ENCODE results near the gene ANHX. TPM values are rescaled to one million over a fixed set of nuclear protein-coding genes. Genes with fewer than 3 reads are reported as not detected.
A peak's percentile ranks its signal among the peaks of the same experiment; 100 is the strongest.
"Not testable (repeated sequence)": the region's sequence is repeated elsewhere in the genome, so short reads cannot be mapped to it uniquely, and the experiment has no call there.

Gene ANHX
- not detected in 2 replicates for total RNA-seq (2014; rRNA removed; shearing (Covaris generic))
- not detected in 2 replicates for polyA plus RNA-seq (2015; cell fraction: cytosol; rRNA removed)
- polyA plus RNA-seq (2015; cell fraction: nucleus; rRNA removed), result not detected in 2 replicates

DNA sequence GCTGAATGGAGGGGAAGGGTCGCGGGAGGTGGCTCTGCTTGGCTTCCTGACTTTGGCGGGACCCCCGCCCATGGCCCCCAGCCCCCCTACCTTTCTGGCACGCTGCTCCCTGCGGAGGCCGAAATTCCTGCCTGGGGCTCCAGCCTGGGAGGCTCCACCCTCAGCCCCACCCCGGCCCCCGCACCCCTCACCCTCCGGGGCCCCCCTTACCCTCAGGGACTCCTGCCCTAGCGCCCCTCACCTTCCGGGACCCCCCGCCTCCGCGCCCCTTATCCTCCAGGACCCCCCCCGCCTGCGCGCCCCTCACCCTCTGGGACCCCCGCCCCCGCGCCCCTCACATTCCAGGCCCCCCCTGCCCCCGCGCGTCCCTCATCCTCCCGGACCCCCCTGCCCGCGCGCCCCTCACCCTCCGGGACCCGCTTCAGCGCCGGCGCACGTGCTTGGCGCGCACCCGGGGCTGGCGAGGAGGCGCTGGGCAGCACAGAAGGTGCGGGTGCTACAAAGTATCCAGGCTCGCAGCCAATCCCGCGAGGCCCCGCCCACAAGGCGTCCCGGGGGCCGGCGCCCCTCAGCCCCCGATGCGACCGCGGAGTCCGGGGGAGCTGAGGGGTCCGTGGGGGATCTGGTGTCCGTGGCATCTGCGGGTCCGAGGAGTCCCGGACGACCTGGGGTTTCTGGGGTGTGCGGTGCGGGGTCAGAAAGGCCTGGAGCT is at the start of gene ANHX:
TSS of gene ANHX (minus strand) at position 477 of the 712 bp plus-strand sequence. CDS start 1,521 bp downstream, outside the sequence.
- DNase-seq (ENCODE audit: low read depth), result no peak

DNA sequence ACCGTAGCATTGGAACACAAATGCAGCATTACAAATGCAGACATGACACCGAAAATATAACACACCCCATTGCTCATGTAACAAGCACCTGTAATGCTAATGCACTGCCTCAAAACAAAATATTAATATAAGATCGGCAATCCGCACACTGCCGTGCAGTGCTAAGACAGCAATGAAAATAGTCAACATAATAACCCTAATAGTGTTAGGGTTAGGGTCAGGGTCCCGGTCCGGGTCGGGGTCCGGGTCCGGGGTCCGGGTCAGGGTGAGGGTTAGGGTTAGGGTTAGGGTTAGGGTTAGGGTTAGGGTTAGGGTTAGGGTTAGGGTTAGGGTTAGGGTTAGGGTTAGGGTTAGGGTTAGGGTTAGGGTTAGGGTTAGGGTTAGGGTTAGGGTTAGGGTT is 29.0 kb upstream of the ANHX start:
- DNase-seq (ENCODE audit: low read depth), result not testable (repeated sequence)

DNA sequence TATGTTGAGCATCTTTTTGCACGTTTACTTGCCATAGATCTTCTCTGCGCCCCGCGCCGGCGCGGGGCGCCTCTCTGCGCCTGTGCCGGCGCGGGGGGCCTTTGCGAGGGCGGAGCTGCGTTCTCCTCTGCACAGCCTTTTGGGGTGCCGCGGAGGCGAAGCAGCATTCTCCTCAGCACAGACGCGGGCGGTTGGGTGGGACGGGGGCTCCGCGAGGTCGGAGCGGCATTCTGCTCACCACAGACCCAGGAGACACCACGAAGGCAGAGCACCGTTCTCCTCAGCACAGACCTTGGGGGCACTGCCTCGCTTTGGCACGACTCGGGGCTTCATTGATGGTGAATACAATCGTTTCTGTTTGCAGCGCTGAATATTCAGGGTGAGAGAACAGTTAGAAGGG is 28.5 kb upstream of the ANHX start:
- no peak for DNase-seq (ENCODE audit: low read depth)

DNA sequence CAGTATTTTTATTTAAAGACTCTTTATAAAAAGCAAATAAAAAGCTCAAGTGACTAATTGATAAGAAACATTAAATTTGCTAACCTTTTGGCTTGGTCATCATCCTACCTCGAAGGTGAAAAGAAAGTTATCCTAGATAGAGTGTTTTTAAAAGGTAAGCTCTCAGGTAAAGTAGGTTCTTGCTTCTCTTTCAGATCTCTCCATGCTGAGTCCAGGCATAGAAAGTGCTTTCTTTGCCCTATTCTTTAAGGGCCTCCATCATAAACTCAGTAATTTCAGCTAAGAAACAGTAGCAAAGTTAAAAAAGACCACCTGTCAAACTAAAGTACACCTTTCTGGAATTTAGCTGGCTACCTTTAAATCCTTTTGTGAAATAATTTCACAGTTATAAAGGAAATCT is 20.6 kb upstream of the ANHX start:
- DNase-seq (ENCODE audit: low read depth), result no peak

DNA sequence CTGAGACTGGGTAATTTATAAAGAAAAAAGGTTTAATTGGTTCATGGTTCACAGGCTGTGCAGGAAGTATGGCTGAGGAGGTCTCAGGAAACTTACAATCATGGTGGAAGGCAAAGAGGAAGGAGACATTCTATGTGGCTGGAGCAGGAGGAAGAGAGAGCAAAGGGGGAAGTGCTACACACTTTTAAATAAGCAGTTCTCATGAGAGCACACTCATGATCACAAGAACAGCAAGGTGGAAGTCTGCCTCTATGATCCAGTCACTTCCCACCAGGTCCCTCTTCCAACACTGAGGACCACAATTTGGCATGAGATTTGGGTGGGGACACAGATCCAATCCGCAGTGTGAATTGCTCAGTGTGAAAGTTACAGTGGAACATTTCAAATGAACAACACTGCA is 20.2 kb upstream of the ANHX start:
- DNase-seq (ENCODE audit: low read depth), result not testable (repeated sequence)

DNA sequence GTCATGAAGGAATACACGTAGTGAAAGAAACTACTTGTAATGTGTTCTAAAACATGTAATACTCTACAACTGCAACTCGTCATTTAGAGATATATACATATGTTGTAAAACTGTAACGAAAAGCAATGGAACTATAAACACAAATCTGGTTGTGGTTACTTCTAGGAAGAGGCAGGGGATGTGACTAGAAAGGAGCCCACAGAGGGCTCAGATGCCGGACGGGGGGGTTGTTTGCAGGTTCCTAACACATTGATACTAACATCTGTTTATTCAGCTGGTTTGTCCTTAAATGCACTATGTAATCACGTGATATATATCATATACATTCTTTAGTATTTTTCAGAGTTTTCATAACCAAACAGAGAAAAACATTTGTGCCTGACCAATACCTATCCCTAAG is 16.1 kb upstream of the ANHX start:
- DNase-seq (ENCODE audit: low read depth), result no peak

DNA sequence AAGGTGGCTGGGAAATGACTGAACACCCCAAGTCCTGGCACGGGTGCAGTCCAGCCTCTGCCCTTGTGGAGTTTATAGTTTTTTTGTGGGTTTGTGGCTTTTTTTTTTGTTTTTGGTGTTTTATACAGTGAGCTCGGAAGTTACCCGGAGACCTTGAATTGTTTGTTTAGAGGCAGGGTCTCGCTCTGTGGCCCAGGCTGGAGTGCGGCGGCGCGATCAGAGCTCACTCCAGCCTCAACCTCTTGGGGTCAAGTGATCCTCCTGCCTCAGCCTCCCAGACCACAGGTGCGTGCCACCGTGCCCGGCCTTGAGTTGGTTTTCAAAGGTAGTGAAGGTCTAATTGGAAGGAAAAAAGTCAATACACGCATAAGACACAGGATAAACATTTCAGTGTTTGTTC is 879 bp upstream of the ANHX start:
- no peak for DNase-seq (ENCODE audit: low read depth)

DNA sequence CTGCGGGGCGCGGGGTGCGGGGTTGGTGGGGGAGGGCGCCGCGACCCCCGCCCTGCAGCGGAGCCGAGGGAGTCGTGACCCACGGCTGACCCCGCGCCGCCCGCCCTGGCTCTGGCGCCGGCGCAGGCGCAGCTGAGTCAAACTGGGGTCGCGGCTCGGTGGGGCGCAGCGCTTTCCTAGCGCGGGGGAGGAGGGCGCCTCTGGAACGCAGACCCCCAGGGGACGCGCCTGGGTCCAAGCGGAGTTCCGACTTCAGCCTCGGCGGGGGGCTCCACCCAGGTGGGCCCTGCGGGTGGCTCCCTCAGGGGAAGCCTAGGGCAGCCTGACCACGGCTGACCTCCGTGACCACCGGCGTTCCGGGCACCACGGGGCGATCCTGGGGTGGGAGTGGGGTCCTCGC is 467 bp upstream of the ANHX start:
- DNase-seq (ENCODE audit: low read depth), result no peak

DNA sequence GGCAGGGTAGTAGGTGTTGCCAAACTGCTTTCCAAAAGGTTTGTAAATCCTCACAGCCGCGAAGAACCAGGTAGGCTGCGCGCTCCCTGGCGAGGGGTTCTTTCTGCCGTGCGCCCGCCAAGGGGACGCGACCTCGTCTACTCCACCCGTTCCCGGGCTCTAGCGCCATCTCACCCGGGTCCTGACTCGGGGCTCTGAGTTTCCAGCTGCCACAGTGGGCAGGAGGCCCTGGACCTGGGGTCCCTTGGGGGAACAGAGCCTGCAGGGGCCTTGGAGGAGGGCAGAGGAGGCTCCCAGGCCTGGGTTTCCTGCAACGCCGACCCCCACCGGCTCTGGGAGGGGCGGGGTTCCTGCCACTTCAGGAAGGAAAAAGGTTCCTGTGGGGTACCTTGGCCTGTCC is 706 bp downstream of the ANHX start:
- DNase-seq (ENCODE audit: low read depth), result no peak

DNA sequence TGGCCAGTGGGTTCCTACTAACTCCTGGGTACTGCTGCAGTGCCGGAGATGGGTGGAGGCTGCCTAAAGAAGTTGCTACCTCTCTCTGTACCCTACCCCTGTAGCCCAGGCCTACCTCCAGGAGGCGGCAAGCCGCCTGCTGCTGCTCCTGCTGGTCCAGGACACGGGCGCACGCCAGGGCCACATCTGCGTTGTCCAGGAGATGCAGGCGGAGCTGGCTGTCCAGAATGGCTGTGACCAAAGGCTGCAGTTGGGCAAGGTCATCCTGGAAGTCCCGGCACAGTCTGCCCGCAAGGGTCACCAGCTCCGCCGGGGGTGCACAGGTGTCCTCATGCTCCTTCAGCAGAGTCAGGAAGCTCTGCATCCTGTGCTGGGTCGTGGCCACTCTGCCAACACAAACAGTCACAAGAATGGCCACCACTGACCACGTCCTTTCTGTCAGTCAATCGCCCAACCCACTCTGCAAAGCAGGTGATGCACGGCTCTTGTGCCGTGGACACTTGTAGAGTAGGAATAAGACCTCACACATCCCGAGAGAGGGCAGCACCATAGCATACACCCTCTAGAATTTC is 1.6 kb downstream of the ANHX start:
- DNase-seq (ENCODE audit: low read depth), result no peak

DNA sequence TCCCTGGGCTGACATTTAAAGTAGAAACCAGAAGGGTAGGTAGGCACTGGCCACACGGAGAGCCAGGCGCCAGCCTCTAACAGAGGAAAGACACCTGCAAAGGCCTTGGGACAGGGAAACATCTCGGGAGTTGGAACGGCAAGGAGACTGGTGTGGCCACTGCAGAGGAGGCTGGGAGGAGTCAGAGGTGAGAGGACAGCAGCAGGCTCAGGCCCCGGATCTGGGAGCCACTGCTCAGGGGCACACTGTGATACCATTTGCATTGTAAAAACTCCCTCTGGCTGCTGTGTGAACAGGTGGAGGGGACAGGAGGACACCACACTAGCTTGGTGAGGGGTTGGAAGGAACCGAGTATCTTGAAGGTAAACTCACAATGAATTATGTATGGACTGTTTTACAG is 2.7 kb downstream of the ANHX start:
- no peak for DNase-seq (ENCODE audit: low read depth)

DNA sequence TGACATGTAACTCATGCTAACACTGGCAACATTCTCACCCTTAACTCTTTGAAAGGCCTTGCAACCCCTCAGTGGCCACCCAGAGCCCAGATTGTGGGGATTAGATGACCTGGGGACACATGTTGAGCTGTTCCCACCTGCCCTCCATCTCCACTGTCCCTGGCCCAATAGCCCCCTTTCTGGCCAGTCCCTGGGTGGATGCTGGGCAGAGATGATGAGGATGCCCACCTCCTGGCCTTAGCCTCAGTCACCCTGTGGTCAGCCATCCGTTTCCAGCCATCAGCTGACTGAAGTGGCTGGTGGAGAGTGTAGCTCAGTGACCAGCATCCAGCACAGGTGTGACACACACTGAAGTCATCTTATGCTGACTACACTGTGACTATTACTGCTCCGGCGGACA is 4.7 kb downstream of the ANHX start:
- DNase-seq (ENCODE audit: low read depth), result peak; percentile 4

DNA sequence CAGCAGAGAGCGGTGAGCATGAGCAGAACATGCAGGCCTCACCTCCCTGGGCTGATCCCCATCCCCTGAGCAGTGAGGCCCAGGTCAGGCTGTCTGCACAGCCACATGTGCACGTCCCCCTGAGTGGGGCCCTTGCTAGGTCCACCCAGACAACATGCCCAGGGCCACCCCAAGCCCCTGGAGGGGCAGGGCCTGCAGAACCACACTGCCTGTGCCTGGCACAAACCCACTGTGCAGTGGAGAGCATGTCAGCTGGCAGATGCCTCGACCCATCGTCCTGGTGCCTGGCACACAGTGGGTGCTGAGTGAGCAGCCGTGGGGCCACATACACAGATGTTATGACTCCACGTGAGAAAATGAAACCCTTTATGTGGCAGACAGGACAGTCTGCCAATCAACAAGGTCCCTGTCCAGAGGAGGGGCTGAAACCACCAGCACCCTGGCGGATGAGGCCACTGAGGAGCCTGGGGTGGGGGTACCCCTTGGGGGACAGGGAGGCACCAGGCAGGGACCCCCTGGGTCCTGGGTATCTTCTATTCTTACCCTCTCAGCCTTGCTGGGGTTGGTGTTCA is 8.3 kb downstream of the ANHX start:
- no peak for DNase-seq (ENCODE audit: low read depth)

DNA sequence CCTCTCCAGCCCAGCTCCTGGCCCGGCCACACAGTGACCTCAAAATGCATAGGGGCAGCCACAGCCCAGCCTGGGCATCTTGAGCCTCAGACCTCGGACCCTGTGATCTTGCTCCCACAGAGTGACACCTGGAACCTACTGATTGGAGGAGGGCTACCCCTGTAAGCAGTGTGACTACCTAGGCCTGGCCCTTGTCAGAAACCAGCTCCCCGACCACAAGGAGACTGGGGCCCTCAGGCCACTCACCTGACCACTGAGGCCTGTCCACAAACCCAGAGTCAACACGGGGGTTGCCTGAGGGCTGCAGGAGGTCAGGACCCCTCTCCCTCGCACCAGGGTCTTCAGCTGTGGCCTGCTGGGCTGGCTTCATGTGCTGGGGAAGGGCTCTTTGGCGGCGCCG is 9.0 kb downstream of the ANHX start:
- DNase-seq (ENCODE audit: low read depth), result no peak

DNA sequence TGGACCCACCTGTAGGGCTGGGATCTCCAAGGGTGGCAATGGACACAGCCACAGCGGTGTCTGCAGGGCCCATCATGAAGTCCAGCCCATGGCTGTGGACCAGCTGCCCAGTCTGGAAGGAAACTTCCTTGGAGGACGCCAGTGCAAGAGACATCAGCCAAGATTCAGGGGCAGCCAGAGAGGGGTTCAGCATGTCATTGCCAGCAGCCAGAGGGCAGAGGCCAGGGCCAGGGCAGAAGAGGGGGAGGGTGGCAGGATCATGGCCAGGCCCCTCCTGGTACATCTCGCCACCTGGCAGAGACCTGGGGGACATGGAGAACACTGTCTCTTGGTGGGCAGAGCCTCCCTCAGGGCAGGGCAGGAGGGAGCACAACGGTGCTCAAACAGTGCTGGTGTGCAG is 10.2 kb downstream of the ANHX start:
- DNase-seq (ENCODE audit: low read depth), result no peak

DNA sequence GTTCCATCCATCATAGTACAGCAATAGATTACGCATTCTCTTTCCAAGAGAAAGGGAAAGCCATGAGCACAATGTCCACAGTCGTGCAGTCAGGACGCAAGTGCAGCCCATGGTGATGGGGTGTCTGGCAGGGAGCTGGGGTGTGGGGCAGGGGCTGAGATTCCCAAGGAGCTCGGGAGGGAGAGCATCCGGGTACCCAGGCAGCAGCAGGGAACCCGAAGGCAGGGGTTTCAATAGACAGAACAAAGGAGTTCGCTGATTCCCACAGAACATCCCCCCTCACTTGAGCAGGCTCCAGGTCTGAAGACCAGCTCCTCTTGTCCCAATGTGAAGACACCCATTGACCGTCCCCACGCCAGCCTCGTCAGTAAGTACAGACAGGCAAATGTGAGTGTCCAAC is 13.5 kb downstream of the ANHX start:
- DNase-seq (ENCODE audit: low read depth), result no peak

DNA sequence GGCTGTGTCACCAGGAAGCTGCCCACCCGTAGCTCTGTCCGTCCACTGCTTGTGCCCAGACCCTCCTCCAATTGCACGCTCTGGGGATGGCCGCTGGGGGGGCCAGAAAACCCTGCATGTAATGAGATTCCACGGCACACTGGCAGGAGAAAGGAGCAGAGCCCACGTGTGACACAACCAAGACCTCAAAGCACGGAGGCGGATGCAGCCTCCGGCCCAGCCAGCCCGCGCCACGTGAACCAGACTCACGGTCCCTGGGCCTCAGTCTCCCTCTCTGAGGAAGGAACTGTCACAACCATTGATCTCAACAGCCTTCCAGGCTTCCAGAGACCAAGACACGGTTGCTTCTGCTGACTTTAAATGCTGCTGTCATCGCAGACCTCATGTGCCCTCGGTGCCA is 14.4 kb downstream of the ANHX start:
- DNase-seq (ENCODE audit: low read depth), result no peak

DNA sequence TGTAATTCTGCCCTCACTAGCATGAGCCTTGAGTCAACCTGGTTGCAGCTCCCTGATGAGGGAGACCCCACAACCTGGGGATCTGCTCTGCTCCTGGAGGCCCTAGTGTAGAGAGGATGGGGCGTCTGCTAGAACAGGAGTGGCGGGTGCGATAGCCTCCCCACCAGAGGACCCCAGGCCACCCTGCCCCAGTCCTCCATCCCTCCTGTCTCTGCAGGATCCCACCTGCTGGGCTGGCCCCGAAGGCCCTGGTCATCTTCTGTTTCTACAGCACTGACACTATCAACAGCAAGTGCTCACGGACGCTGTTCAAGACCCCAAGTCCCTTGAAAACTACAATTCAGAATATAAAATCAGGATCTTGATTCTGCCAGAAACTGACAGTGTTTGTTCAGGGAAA is 15.2 kb downstream of the ANHX start:
- DNase-seq (ENCODE audit: low read depth), result no peak

DNA sequence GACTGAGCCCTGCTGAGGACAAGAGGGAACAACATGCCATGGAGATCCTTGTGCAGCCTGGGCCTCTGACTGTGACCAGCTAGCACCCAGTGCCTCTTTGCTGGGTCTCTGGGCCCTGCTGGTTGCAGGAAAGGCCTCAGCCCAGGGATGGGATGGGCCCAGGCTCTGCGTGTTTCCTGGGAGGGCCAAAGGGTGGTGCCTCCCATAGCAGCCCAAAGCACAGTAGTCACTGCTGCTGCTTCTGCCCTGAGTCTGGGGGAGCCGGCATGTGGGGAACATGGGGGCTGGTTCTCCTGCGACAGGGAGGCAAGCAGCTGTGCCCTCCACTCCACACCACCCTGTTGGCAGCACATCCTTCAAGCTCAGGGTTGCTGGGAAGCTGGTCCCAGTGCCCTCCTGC is 18.5 kb downstream of the ANHX start:
- DNase-seq (ENCODE audit: low read depth), result no peak

DNA sequence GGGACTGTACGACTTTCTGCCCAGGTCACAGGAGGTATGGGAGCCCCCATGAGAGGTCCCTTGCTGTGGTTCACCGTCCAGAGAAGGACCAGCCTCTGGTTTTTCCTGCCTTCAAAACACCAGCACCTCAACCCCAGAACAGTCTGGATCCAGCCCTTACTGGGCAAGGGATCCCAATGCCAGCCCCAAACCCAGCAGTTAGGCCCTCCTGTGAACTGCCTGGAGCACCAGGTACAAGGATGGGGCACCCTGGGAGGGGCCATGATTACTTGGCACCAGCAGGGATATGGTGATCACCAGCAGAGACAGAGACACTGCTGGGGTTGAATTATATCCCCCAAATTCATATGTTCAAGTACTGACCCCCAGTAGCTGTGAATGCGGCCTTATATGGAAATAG is 20.0 kb downstream of the ANHX start:
- DNase-seq (ENCODE audit: low read depth), result no peak

DNA sequence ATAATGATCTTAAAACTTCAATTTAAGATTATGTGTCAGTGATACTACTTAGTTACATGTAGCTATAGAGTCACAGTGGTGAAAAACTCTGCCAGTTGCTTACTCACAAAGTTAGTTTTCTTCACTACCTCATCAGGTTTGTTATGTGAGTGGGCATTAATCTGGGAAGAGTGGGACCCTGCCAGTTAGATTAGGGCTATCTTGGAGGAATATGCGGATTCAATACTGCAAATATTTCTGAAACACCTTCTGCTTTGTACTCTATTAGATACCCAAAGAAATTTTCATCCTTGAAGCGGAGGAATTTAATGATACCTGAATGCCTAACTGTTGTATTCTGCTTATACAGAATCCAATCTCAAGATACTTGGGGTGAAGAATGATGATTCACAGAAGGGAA is 29.3 kb downstream of the ANHX start:
- DNase-seq (ENCODE audit: low read depth), result no peak

DNA sequence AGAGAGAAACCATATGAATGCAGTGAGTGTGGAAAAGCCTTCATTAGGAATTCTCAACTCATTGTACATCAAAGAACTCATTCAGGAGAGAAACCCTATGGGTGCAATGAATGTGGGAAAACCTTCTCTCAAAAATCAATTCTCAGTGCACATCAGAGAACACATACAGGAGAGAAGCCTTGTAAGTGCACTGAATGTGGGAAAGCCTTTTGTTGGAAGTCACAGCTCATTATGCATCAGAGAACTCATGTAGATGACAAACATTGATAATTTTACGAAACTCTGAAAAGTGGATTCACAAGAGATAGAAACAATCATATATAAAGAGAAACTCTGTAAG is 31.4 kb downstream of the ANHX start:
- DNase-seq (ENCODE audit: low read depth), result no peak

Data from HT1080 (cell line).